ENCODE data around the gene LRRC59.

Gene LRRC59

DNA sequence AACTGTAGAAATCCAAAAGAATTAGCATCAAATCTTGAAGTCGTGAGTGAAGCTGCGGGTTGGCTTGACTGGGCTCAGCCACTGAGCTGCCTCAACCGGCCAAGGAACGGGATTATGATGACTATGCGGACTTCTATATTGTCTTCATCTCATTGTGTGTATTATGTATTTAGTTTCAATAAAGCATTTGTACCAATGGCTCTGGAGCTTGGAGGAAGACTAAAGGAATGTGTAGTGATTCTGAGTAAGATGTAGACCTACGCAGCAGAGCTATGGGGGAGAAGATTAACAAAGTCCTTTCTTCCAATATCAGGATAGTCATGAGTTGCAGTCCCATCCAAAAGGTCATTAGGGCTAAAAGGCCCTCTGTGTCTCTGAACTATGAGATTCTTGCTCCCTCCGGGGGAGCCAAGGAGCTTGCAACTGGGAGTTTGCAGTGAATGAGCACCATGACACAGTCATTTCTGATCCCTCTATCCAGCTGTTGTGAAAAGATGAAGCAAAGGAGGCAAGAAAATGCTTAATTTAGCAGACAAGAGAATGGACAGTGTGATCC is 16.0 kb downstream of the LRRC59 start:
- TF ChIP-seq, protein P1, sequence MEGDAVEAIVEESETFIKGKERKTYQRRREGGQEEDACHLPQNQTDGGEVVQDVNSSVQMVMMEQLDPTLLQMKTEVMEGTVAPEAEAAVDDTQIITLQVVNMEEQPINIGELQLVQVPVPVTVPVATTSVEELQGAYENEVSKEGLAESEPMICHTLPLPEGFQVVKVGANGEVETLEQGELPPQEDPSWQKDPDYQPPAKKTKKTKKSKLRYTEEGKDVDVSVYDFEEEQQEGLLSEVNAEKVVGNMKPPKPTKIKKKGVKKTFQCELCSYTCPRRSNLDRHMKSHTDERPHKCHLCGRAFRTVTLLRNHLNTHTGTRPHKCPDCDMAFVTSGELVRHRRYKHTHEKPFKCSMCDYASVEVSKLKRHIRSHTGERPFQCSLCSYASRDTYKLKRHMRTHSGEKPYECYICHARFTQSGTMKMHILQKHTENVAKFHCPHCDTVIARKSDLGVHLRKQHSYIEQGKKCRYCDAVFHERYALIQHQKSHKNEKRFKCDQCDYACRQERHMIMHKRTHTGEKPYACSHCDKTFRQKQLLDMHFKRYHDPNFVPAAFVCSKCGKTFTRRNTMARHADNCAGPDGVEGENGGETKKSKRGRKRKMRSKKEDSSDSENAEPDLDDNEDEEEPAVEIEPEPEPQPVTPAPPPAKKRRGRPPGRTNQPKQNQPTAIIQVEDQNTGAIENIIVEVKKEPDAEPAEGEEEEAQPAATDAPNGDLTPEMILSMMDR (IDR thresholded peaks at IDR 0.05) = no peak

DNA sequence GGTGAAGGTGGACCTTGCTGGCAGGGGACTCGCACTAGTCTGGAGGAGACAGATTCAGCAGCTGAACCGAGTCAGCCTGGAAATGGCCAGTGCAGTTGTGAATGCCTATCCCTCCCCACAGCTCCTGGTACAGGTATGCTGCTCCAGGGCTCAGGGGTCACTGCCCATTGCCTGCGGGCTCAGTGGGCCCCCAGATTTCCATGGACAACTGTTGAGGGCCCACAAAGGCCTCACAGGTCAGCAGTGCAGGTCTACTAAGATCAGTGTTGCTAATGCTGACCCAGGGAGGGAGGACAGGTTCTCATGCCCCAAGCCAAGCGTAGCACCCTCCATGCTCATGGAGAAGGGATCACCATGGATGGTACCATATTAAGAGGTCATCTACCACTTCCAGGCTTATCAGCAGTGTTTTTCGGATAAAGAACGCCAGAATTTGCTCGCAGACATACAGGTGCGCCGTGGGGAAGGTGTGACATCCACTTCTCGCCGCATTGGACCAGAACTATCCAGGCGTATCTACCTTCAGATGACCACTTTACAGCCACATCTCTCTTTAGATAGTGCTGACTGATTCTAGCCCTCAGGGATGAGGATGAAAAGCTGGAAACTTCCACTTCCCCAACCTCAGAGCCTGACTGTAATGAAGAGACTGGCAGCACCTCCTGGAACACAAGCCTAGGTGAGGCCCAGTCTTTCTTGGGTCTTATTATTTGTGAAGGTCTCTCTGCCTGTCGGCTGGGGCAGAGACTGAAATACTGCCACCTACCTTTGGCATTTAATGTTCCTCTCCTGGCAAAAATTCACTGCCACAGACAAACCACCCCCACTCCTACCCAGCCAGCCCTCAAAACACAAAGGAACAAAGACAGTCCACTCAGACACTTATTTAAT is 16.7 kb downstream of the LRRC59 start:
- TF ChIP-seq, protein P1 (IDR thresholded peaks at IDR 0.05) = peak; percentile 18; the same call in 1 of the 2 replicates

DNA sequence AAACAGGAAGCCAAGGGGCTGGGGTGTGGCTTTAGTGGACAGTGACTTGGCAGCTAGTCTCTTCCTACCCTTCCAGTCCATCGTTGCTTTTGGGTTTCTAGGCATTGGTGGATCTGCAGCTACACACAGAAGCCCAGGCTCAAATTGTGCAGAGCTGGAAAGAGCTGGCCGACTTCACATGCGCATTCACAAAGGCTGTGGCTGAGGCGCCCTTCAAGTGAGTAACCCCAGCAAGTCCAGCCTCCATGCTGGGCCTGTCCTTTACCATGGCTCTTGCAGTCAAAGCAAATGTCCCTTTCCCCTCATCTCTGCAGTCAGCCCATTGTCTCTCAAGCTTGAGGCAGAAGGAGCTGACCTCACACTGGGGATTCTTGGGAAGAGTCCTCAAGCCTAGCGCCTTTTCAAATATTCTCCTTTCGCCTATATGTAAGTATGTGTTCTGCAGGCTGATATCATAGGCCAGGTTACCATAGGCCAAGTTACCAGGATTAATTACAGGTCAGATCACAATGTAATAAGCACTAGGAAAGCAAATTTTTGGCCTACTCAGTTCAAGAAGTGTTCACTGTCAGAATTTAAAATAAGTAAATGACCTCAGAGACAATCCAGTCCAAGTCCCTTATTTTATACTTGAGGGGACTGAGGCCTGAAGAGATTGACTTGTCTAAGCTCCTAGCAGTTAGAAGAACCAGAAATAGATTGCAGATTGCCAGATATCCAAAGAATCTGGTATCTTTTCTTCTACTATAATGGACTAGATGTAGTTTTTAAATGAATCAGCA is 17.8 kb downstream of the LRRC59 start:
- TF ChIP-seq, protein P1 (IDR thresholded peaks at IDR 0.05) = no peak

DNA sequence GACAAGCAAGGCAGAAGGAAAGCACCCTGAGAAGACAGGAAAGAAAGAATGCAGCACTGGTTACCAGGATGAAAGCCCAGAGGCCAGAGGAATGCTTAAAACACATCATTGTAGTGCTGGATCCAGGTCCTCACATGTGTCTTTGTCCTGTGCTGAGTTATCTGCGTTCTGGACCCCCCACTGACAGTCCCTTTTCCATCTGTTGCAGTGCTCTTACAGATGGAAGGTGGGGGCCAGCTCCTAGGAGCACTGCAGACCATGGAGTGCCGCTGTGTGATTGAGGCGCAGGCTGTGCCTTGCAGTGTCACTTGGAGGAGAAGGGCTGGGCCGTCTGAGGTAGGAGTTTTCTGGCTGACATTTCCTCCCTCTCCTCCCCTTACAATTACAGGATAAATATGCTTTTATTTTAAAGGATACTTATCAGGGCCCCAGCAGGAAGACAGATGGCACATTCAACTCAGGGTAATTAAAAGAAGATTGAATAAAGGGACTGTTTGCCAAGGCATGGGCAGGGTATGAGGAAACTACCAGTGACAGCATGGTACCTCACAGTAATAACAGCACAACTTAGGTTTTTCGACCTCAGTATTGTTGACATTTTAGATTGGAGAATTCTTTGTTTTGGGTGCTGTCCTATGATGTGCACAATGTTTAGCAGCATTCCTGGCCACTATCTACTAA is 21.3 kb downstream of the LRRC59 start:
- TF ChIP-seq, protein P1 (IDR thresholded peaks at IDR 0.05) = no peak

DNA sequence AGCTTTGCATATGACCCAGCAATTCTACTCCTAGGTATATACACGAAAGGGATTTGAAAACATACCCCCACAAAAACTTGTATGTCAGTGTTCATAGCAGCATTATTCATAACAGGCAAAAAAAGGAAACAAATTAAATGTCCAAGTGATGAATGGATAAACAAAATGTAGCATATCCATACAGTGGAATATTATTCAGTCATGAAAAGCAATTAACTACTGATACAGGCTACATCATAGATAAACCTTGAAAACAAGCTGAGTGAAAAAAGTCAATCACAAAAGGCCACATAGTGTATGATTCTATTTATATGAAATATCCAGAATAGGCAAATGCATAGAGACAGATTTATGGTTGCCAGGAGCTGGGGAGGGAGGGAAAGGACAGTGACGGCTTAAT is 23.6 kb downstream of the LRRC59 start:
- TF ChIP-seq, protein P1 (IDR thresholded peaks at IDR 0.05) = no peak

DNA sequence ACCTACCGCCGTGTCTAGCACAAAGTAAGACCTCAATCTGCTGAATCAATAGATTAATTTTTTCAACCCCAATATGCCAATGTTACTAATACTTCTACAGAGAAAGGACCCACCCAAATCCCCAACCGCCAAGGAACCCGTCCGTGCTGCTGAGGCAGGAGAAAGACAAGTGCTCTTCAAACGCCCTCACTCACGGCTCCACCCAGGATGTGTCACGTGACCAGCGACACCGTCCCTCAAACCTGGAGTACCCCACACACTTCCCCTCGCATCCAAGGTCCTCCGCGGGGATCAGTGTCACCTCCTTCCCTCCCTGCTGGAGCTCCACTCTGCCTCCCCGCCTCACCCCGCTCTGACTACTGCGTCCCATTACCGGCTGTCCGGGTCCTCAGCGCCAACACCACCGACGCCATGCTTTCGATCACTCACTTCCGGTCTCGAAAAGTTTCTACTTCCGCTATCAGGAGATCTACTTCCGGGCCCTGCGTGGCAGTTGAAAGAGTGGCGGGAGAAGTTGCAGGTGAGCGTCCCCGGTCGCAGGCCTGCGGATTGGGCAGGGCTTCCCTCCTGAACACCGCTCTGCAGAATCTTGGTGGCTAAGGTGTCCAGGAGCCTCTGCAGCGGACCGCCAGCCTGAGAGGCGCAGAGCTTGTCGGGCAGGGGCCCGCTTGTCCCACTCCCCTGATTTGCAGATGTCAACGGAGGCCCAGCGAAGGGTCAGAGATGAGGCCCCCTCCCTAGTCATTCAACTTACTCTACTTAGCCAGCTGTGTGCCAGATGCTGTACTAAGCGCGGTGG is 24.4 kb downstream of the LRRC59 start, which contains the start of the genes EME1 and MRPL27:
Gene EME1, plus strand, starts transcription at position 472 of the 799 bp plus-strand sequence. CDS start 1,980 bp downstream, outside the sequence.
Gene MRPL27, minus strand, starts transcription at position 427 of the 799 bp plus-strand sequence. Its CDS starts 14 bp downstream, at position 413.
- TF ChIP-seq, protein P1 (IDR thresholded peaks at IDR 0.05) = no peak

Measured in LNCAP (cell line).